GM12878 (cell line): ENCODE data around the gene N4BP2.

ENCODE experiments used
- BACH1 ChIP-seq: fragments of 450-650 bp; IDR thresholded peaks from 2 replicates; pipeline ENCODE4 v1.6.1; 2017; ENCODE audit warnings: mild to moderate bottlenecking, borderline replicate concordance
- EP300 ChIP-seq, 2 experiments: fragments of 150-350 bp in 1 of 2; IDR thresholded peaks; 2 replicates each; pipeline ENCODE4 v1.6.1; 2011 to 2012; ENCODE audit warnings: low read depth in 2 of 2, low read length in 2 of 2, borderline replicate concordance in 1 of 2, improper control_type of control experiment in 1 of 2, inconsistent platforms in 1 of 2; ENCODE audit not compliant: control insufficient read depth in 1 of 2
- ESRRA ChIP-seq: IDR thresholded peaks from 2 replicates; pipeline ENCODE4 v1.6.1; 2012; ENCODE audit warnings: mild to moderate bottlenecking, low read length, improper control_type of control experiment
- HCFC1 ChIP-seq: fragments of 150-350 bp; IDR thresholded peaks from 2 replicates; pipeline ENCODE4 v1.6.1; 2014; ENCODE audit warnings: low read length
- IRF3 ChIP-seq: fragments of 450-650 bp; IDR thresholded peaks from 2 replicates; pipeline ENCODE4 v1.6.1; 2014; ENCODE audit warnings: mild to moderate bottlenecking
- POLR2A ChIP-seq: IDR thresholded peaks from 2 replicates; pipeline ENCODE4 v1.6.1; 2011; ENCODE audit warnings: low read depth, mild to moderate bottlenecking, low read length
- POLR2AphosphoS5 ChIP-seq: IDR thresholded peaks from 2 replicates; pipeline ENCODE4 v1.6.1; 2011; ENCODE audit warnings: mild to moderate bottlenecking, low read length, inconsistent platforms
- TAF1 ChIP-seq: IDR thresholded peaks from 2 replicates; pipeline ENCODE4 v1.6.1; 2011; ENCODE audit warnings: mild to moderate bottlenecking, low read depth, low read length, borderline replicate concordance
- TF ChIP-seq, protein P1 (sequence below), 3 experiments: IDR thresholded peaks in 2 of 3; conservative IDR thresholded peaks in 1 of 3; 2 replicates each; pipeline ENCODE4 v1.5.1; 2011; ENCODE audit warnings: low read depth in 3 of 3, low read length in 3 of 3, mild to moderate bottlenecking in 3 of 3, control low read depth in 2 of 3, moderate library complexity in 2 of 3, inconsistent platforms in 1 of 3, mixed read lengths in 1 of 3; ENCODE audit not compliant: control insufficient read depth in 2 of 3, insufficient read depth in 1 of 3; ENCODE audit errors: extremely low read depth in 1 of 3

DNA sequence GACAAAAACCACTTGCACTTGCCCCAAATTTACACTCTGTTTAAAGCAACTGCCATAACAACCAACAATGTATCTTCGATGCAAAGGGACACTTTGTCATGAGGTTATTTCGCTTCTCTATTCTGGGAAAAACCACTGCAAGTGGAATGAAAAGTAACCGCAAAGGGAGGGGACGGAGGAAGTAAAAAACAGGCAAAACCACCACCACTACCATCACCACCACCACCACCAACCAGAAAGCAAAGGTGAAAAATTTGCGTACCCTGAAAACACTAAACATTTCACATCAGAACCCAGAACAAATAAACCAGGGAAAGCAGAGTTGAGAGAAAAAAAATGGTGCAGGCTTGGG is 1.2 kb upstream of the N4BP2 start:
- TF ChIP-seq POLR2A (no peak), BACH1 (no peak), EP300 (IDR thresholded peaks at IDR 0.05; ENCODE audit: borderline replicate concordance in 1 of 2, control insufficient read depth in 1 of 2, low read depth in 2 of 2, low read length in 2 of 2) (peak; percentile 27 to 71), TAF1 (no peak), POLR2AphosphoS5 (no peak), ESRRA (no peak), HCFC1 (no peak; the same call in 1 of the 2 replicates), IRF3 (no peak)
- TF ChIP-seq, protein P1, sequence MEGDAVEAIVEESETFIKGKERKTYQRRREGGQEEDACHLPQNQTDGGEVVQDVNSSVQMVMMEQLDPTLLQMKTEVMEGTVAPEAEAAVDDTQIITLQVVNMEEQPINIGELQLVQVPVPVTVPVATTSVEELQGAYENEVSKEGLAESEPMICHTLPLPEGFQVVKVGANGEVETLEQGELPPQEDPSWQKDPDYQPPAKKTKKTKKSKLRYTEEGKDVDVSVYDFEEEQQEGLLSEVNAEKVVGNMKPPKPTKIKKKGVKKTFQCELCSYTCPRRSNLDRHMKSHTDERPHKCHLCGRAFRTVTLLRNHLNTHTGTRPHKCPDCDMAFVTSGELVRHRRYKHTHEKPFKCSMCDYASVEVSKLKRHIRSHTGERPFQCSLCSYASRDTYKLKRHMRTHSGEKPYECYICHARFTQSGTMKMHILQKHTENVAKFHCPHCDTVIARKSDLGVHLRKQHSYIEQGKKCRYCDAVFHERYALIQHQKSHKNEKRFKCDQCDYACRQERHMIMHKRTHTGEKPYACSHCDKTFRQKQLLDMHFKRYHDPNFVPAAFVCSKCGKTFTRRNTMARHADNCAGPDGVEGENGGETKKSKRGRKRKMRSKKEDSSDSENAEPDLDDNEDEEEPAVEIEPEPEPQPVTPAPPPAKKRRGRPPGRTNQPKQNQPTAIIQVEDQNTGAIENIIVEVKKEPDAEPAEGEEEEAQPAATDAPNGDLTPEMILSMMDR (IDR thresholded peaks at IDR 0.05 in 2 of 3, conservative IDR thresholded peaks at IDR 0.05 in 1 of 3; ENCODE audit: control insufficient read depth in 2 of 3, extremely low read depth in 1 of 3, insufficient read depth in 1 of 3, low read depth in 3 of 3, low read length in 3 of 3): no peak
